GM23338 (cell line): ENCODE results near the gene C14orf93. TPM values are rescaled to one million over a fixed set of nuclear protein-coding genes. Genes with fewer than 3 reads are reported as not detected.

Experiments used
- ATAC-seq: fragments of 200-7000 bp; cut with Tn5 transposase; 3 replicates; pipeline ENCODE4 v1.9.1; 2020
- DNase-seq: peaks from one replicate; pipeline ENCODE4 v3.0.0-alpha.2; 2015; ENCODE audit warnings: low spot score
- H2AFZ ChIP-seq: fragments of 200-600 bp; sonication (generic); 2 replicates; pipeline ENCODE4 v1.8.0; 2016; ENCODE audit warnings: antibody characterized with exemption, mild to moderate bottlenecking, moderate library complexity
- H3F3A ChIP-seq: fragments of 200-600 bp; sonication (generic); replicated peaks from 2 replicates; pipeline ENCODE4 v1.8.0; 2017; ENCODE audit warnings: antibody characterized with exemption, mixed run types, low read depth
- H3K27ac ChIP-seq: fragments of 200-600 bp; sonication (generic); 2 replicates; pipeline ENCODE4 v1.6.1; 2016; ENCODE audit warnings: low read depth
- H3K27me3 ChIP-seq: fragments of 200-600 bp; sonication (generic); 2 replicates; pipeline ENCODE4 v1.8.0; 2016; ENCODE audit warnings: mild to moderate bottlenecking, mixed run types, moderate library complexity; ENCODE audit not compliant: insufficient read depth
- H3K36me3 ChIP-seq: fragments of 200-600 bp; sonication (generic); 2 replicates; pipeline ENCODE4 v1.8.0; 2016; ENCODE audit warnings: mild to moderate bottlenecking; ENCODE audit not compliant: insufficient read depth
- H3K4me1 ChIP-seq: fragments of 200-600 bp; sonication (generic); 2 replicates; pipeline ENCODE4 v1.8.0; 2016; ENCODE audit warnings: mild to moderate bottlenecking, moderate library complexity; ENCODE audit not compliant: insufficient read depth
- H3K4me2 ChIP-seq: fragments of 200-600 bp; sonication (generic); 2 replicates; pipeline ENCODE4 v1.7.1; 2017; ENCODE audit warnings: mixed run types
- H3K4me3 ChIP-seq: fragments of 200-600 bp; sonication (generic); 2 replicates; pipeline ENCODE4 v1.6.1; 2016; ENCODE audit warnings: mixed run types
- H3K79me2 ChIP-seq: fragments of 200-600 bp; sonication (generic); replicated peaks from 2 replicates; pipeline ENCODE4 v1.8.0; 2017; ENCODE audit warnings: mild to moderate bottlenecking; ENCODE audit not compliant: insufficient read depth
- H3K9me2 ChIP-seq: fragments of 200-600 bp; sonication (generic); 2 replicates; pipeline ENCODE4 v1.8.0; 2017; ENCODE audit not compliant: insufficient read depth
- H4K20me1 ChIP-seq: fragments of 200-600 bp; sonication (generic); replicated peaks from 2 replicates; pipeline ENCODE4 v1.8.0; 2017; ENCODE audit warnings: mild to moderate bottlenecking; ENCODE audit not compliant: insufficient read depth
- H3K27ac Mint-ChIP-seq: 2 replicates; pipeline ENCODE4 v1.8.0; 2020; ENCODE audit warnings: inconsistent platforms, mild to moderate bottlenecking, moderate library complexity, mixed read lengths
- H3K27me3 Mint-ChIP-seq: 3 replicates; pipeline ENCODE4 v1.8.0; 2022; ENCODE audit warnings: low read depth, mild to moderate bottlenecking, moderate library complexity, mixed read lengths, inconsistent platforms; ENCODE audit not compliant: insufficient read depth, poor library complexity
- H3K36me3 Mint-ChIP-seq: 3 replicates; pipeline ENCODE4 v1.8.0; 2021; ENCODE audit warnings: low read depth, mild to moderate bottlenecking, inconsistent platforms, moderate library complexity, mixed read lengths
- H3K4me1 Mint-ChIP-seq: 3 replicates; pipeline ENCODE4 v1.8.0; 2020; ENCODE audit warnings: mild to moderate bottlenecking, inconsistent platforms, mixed read lengths
- H3K4me3 Mint-ChIP-seq: 3 replicates; pipeline ENCODE4 v1.8.0; 2021; ENCODE audit warnings: moderate library complexity, mild to moderate bottlenecking, inconsistent platforms, mixed read lengths
- H3K9me3 Mint-ChIP-seq: 3 replicates; pipeline ENCODE4 v1.8.0; 2020; ENCODE audit warnings: moderate library complexity, mild to moderate bottlenecking, inconsistent platforms, mixed read lengths
- CREB1 ChIP-seq: fragments of 250-450 bp; sonication (Bioruptor Pico); IDR thresholded peaks from 2 replicates; pipeline ENCODE4 v1.5.0; 2020; ENCODE audit warnings: low read depth, mild to moderate bottlenecking, moderate library complexity
- CTCF ChIP-seq, 2 experiments: fragments of 200-600 bp in 1 of 2; sonication (generic) in 1 of 2; conservative IDR thresholded peaks; 2 replicates each; pipeline versions ENCODE4 v1.5.1 to v1.6.1; 2016 to 2017; ENCODE audit warnings: antibody characterized with exemption in 2 of 2, low read depth in 2 of 2, mild to moderate bottlenecking in 2 of 2, moderate library complexity in 1 of 2
- EZH2 ChIP-seq: fragments of 200-600 bp; sonication (generic); IDR thresholded peaks from one replicate; pipeline ENCODE4 v1.8.0; 2017; ENCODE audit warnings: antibody characterized with exemption, mild to moderate bottlenecking, low read depth; ENCODE audit not compliant: unreplicated experiment
- EZH2phosphoT487 ChIP-seq: fragments of 200-600 bp; sonication (generic); IDR thresholded peaks from one replicate; pipeline ENCODE4 v1.8.1; 2018; ENCODE audit warnings: antibody characterized with exemption; ENCODE audit not compliant: unreplicated experiment
- JUNB ChIP-seq: IDR thresholded peaks from one replicate; pipeline ENCODE4 v1.6.1; 2016; ENCODE audit warnings: antibody characterized with exemption; ENCODE audit not compliant: unreplicated experiment
- NANOG ChIP-seq: IDR thresholded peaks from 2 replicates; pipeline ENCODE4 v1.6.1; 2016; ENCODE audit warnings: antibody characterized with exemption, borderline replicate concordance
- POLR2AphosphoS5 ChIP-seq: IDR thresholded peaks from 2 replicates; pipeline ENCODE4 v1.6.1; 2016; ENCODE audit warnings: antibody characterized with exemption, low read depth
- STAT1 ChIP-seq: IDR thresholded peaks from one replicate; pipeline ENCODE4 v1.6.1; 2016; ENCODE audit warnings: antibody characterized with exemption; ENCODE audit not compliant: unreplicated experiment
- ZNF114 ChIP-seq: fragments of 250-450 bp; sonication (Bioruptor Pico); IDR thresholded peaks from 2 replicates; pipeline ENCODE4 v1.5.0; 2020; ENCODE audit warnings: mild to moderate bottlenecking, moderate library complexity
- ZNF331 ChIP-seq: fragments of 250-450 bp; sonication (Bioruptor Pico); IDR thresholded peaks from 2 replicates; pipeline ENCODE4 v1.5.0; 2020; ENCODE audit warnings: low read depth, mild to moderate bottlenecking, moderate library complexity
- polyA plus RNA-seq: library from polyadenylated mRNA; unstranded; fragments of >200 nt; fragmentation: Nextera tagmentation; extraction: Ambion mirVana; gene quantifications from 2 replicates; pipeline ENCODE4 v1.2.1, GENCODE V29; 2016
- total RNA-seq: library from RNA; depleted of rRNA; stranded (reverse); fragments of >200 nt; shearing (Covaris generic); gene quantifications from 2 replicates; pipeline ENCODE4 v1.2.3, GENCODE V29; 2014
- TF ChIP-seq, protein P1 (sequence below): fragments of 250-450 bp; sonication (Bioruptor Pico); IDR thresholded peaks from 2 replicates; pipeline ENCODE4 v1.5.0; 2020; ENCODE audit warnings: mild to moderate bottlenecking, moderate library complexity
- TF ChIP-seq, protein P2 (sequence below): IDR thresholded peaks from 2 replicates; pipeline ENCODE4 v1.6.1; 2016; ENCODE audit warnings: antibody characterized with exemption
- TF ChIP-seq, protein P3 (sequence below): IDR thresholded peaks from one replicate; pipeline ENCODE4 v1.6.1; 2018; ENCODE audit warnings: antibody characterized with exemption; ENCODE audit not compliant: unreplicated experiment

Gene C14orf93
- total and polyA plus RNA-seq, 2 experiments from 2014 or later = 3.5 to 11.7 TPM

DNA sequence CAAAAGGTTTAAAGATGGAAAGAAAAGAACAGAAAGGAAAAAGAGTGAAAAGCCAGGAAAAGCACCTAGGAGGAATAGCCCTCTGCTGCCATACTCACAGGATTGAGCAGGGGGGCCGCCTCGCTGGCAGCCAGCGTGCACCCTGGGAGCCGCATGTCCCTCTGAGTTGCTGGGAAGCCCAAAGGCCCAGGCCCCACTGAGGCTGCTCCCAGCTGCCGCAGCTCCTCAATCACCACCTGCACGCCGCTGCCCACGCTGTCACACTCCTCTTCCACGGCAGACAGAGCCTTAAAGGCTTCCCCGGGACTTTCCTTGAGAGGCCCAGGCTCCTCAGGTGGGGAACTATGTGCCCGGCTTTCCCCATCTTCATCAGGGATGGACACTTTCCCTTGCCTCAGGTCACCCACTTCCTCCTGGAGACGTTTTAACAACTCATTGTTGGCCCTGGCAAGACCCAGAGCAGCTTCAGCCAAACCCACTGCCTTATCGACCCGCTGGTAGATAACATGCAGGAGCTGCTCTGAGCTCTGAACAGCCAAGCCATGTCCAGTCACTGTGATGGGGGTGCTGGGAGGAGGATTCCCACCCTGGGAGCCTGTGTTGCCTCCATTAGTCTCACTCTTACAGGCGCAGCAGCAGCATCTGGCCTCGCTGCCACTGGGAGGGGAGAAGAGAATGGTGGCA, 11.5 kb downstream of the C14orf93 start:
- no peak overlapping the region for H3K4me2 ChIP-seq
- Mint-ChIP-seq H3K36me3 (no peaks in the 10 kb centered on the region), H3K27ac (no peak overlapping the region), H3K27me3 (no peaks in the 10 kb centered on the region), H3K4me1 (peaks cover 7% of the 10 kb centered on the region), H3K9me3 (no peaks in the 10 kb centered on the region), H3K4me3 (no peak overlapping the region)
- no peaks in the 10 kb centered on the region for H3K27me3 ChIP-seq
- H2AFZ ChIP-seq = no peak overlapping the region
- H3F3A ChIP-seq = 0 out of 2 replicates have a peak, but pooled peaks cover 3% of the 10 kb centered on the region
- H3K4me3 ChIP-seq = no peak overlapping the region
- 0 out of 2 replicates have a peak, but pooled peaks cover 3% of the 10 kb centered on the region for H3K4me1 ChIP-seq
- no peak for TF ChIP-seq POLR2AphosphoS5
- no peak for TF ChIP-seq CREB1 (CRISPR knock-in tag)
- TF ChIP-seq, protein P1, sequence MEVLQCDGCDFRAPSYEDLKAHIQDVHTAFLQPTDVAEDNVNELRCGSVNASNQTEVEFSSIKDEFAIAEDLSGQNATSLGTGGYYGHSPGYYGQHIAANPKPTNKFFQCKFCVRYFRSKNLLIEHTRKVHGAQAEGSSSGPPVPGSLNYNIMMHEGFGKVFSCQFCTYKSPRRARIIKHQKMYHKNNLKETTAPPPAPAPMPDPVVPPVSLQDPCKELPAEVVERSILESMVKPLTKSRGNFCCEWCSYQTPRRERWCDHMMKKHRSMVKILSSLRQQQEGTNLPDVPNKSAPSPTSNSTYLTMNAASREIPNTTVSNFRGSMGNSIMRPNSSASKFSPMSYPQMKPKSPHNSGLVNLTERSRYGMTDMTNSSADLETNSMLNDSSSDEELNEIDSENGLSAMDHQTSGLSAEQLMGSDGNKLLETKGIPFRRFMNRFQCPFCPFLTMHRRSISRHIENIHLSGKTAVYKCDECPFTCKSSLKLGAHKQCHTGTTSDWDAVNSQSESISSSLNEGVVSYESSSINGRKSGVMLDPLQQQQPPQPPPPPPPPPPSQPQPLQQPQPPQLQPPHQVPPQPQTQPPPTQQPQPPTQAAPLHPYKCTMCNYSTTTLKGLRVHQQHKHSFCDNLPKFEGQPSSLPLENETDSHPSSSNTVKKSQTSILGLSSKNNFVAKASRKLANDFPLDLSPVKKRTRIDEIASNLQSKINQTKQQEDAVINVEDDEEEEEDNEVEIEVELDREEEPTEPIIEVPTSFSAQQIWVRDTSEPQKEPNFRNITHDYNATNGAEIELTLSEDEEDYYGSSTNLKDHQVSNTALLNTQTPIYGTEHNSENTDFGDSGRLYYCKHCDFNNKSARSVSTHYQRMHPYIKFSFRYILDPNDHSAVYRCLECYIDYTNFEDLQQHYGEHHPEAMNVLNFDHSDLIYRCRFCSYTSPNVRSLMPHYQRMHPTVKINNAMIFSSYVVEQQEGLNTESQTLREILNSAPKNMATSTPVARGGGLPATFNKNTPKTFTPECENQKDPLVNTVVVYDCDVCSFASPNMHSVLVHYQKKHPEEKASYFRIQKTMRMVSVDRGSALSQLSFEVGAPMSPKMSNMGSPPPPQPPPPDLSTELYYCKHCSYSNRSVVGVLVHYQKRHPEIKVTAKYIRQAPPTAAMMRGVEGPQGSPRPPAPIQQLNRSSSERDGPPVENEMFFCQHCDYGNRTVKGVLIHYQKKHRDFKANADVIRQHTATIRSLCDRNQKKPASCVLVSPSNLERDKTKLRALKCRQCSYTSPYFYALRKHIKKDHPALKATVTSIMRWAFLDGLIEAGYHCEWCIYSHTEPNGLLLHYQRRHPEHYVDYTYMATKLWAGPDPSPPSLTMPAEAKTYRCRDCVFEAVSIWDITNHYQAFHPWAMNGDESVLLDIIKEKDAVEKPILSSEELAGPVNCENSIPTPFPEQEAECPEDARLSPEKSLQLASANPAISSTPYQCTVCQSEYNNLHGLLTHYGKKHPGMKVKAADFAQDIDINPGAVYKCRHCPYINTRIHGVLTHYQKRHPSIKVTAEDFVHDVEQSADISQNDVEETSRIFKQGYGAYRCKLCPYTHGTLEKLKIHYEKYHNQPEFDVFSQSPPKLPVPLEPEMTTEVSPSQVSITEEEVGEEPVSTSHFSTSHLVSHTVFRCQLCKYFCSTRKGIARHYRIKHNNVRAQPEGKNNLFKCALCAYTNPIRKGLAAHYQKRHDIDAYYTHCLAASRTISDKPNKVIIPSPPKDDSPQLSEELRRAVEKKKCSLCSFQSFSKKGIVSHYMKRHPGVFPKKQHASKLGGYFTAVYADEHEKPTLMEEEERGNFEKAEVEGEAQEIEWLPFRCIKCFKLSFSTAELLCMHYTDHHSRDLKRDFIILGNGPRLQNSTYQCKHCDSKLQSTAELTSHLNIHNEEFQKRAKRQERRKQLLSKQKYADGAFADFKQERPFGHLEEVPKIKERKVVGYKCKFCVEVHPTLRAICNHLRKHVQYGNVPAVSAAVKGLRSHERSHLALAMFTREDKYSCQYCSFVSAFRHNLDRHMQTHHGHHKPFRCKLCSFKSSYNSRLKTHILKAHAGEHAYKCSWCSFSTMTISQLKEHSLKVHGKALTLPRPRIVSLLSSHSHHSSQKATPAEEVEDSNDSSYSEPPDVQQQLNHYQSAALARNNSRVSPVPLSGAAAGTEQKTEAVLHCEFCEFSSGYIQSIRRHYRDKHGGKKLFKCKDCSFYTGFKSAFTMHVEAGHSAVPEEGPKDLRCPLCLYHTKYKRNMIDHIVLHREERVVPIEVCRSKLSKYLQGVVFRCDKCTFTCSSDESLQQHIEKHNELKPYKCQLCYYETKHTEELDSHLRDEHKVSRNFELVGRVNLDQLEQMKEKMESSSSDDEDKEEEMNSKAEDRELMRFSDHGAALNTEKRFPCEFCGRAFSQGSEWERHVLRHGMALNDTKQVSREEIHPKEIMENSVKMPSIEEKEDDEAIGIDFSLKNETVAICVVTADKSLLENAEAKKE (CRISPR knock-in tag) = no peak
- TF ChIP-seq STAT1 = no peak
- no peak for TF ChIP-seq NANOG
- TF ChIP-seq, protein P2, sequence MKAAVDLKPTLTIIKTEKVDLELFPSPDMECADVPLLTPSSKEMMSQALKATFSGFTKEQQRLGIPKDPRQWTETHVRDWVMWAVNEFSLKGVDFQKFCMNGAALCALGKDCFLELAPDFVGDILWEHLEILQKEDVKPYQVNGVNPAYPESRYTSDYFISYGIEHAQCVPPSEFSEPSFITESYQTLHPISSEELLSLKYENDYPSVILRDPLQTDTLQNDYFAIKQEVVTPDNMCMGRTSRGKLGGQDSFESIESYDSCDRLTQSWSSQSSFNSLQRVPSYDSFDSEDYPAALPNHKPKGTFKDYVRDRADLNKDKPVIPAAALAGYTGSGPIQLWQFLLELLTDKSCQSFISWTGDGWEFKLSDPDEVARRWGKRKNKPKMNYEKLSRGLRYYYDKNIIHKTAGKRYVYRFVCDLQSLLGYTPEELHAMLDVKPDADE = no peak
- no peak for TF ChIP-seq EZH2phosphoT487
- no peak for TF ChIP-seq JUNB
- TF ChIP-seq, protein P3, sequence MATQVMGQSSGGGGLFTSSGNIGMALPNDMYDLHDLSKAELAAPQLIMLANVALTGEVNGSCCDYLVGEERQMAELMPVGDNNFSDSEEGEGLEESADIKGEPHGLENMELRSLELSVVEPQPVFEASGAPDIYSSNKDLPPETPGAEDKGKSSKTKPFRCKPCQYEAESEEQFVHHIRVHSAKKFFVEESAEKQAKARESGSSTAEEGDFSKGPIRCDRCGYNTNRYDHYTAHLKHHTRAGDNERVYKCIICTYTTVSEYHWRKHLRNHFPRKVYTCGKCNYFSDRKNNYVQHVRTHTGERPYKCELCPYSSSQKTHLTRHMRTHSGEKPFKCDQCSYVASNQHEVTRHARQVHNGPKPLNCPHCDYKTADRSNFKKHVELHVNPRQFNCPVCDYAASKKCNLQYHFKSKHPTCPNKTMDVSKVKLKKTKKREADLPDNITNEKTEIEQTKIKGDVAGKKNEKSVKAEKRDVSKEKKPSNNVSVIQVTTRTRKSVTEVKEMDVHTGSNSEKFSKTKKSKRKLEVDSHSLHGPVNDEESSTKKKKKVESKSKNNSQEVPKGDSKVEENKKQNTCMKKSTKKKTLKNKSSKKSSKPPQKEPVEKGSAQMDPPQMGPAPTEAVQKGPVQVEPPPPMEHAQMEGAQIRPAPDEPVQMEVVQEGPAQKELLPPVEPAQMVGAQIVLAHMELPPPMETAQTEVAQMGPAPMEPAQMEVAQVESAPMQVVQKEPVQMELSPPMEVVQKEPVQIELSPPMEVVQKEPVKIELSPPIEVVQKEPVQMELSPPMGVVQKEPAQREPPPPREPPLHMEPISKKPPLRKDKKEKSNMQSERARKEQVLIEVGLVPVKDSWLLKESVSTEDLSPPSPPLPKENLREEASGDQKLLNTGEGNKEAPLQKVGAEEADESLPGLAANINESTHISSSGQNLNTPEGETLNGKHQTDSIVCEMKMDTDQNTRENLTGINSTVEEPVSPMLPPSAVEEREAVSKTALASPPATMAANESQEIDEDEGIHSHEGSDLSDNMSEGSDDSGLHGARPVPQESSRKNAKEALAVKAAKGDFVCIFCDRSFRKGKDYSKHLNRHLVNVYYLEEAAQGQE = no peak
- no peak for TF ChIP-seq ZNF114 (CRISPR knock-in tag)
- no peak for TF ChIP-seq CTCF (conservative IDR thresholded peaks at IDR 0.05; ENCODE audit: low read depth in 2 of 2)
- no peak for TF ChIP-seq EZH2
- TF ChIP-seq ZNF331 (CRISPR knock-in tag) = no peak
- no peak for DNase-seq
- ATAC-seq = no peak
- H3K36me3 ChIP-seq = no peaks in the 10 kb centered on the region
- no peaks in the 10 kb centered on the region for H4K20me1 ChIP-seq
- H3K27ac ChIP-seq = no peak overlapping the region
- H3K79me2 ChIP-seq = no peaks in the 10 kb centered on the region
- no peaks in the 10 kb centered on the region for H3K9me2 ChIP-seq
